Ramos (cell line): ENCODE measurements around the gene PAK4.

Experiments
- in situ Hi-C: fragments of 300-500 bp; cut with MboI; formaldehyde crosslinking; loops from one replicate; pipeline ENCODE4 v1.14.3; 2022; ENCODE audit warnings: low sequenced_read_pairs; ENCODE audit not compliant: unreplicated experiment

The PAK4 gene

GRCh38 chr19:39196860-39197562, 71.4 kb downstream of the PAK4 start, which contains the start of gene NCCRP1:
TSS of gene NCCRP1 (plus strand) at chr19:39196964. CDS start at chr19:39196983, 19 bp downstream.
- in situ Hi-C loops: no loop called here

- in situ Hi-C loops: no loop called here
These were observed 72.2 kb downstream of the PAK4 start for GRCh38 chr19:39197808-39198207.

GRCh38 chr19:39199025-39199424, 73.4 kb downstream of the PAK4 start:
- in situ Hi-C loops: no loop called here

GRCh38 chr19:39200066-39200802, 74.6 kb downstream of the PAK4 start:
- in situ Hi-C loops: loop anchor here (25.0 kb wide), 1 partner anchor 337 kb away; the partner anchor contains the start of genes EID2 and EID2B

- in situ Hi-C loops: loop anchor here (25.0 kb wide), 1 partner anchor 337 kb away; the partner anchor contains the start of genes EID2 and EID2B
These were observed 75.2 kb downstream of the PAK4 start for GRCh38 chr19:39200803-39201115.

- in situ Hi-C loops: loop anchor here (25.0 kb wide), 1 partner anchor 334 kb away; the partner anchor contains the start of genes EID2 and EID2B
These were observed 77.4 kb downstream of the PAK4 start for GRCh38 chr19:39202998-39203355.

GRCh38 chr19:39203372-39204341, 78.1 kb downstream of the PAK4 start, which contains the start of gene SYCN:
TSS of gene SYCN (minus strand) at chr19:39204263. CDS start at chr19:39204254, 9 bp downstream.
- in situ Hi-C loops: loop anchor here (25.0 kb wide), 1 partner anchor 334 kb away; the partner anchor contains the start of genes EID2 and EID2B

- in situ Hi-C loops: loop anchor here (25.0 kb wide), 1 partner anchor 332 kb away; the partner anchor contains the start of genes EID2 and EID2B
These were observed 79.8 kb downstream of the PAK4 start for GRCh38 chr19:39205449-39205764.

GRCh38 chr19:39206122-39206521, 80.5 kb downstream of the PAK4 start:
- in situ Hi-C loops: loop anchor here (25.0 kb wide), 1 partner anchor 331 kb away; the partner anchor contains the start of genes EID2 and EID2B

GRCh38 chr19:39207293-39207836, 81.8 kb downstream of the PAK4 start:
- in situ Hi-C loops: loop anchor here (25.0 kb wide), 1 partner anchor 330 kb away; the partner anchor contains the start of genes EID2 and EID2B

- in situ Hi-C loops: loop anchor here (25.0 kb wide), 1 partner anchor 329 kb away; the partner anchor contains the start of genes EID2 and EID2B
These were observed 82.7 kb downstream of the PAK4 start for GRCh38 chr19:39208175-39208795.

- in situ Hi-C loops: loop anchor here (25.0 kb wide), 1 partner anchor 328 kb away; the partner anchor contains the start of genes EID2 and EID2B
These were observed 83.6 kb downstream of the PAK4 start for GRCh38 chr19:39209196-39209595.

- in situ Hi-C loops: loop anchor here (10.0 to 25.0 kb wide), 2 partner anchors 113 to 325 kb away; partner anchors contain the start of genes EID2, EID2B and LRFN1
These were observed 86.3 kb downstream of the PAK4 start for GRCh38 chr19:39211731-39212374.

GRCh38 chr19:39212375-39212742, 86.8 kb downstream of the PAK4 start:
- in situ Hi-C loops: loop anchor here (10.0 to 25.0 kb wide), 2 partner anchors 112 to 325 kb away; partner anchors contain the start of genes EID2, EID2B and LRFN1

- in situ Hi-C loops: loop anchor here (10.0 to 25.0 kb wide), 2 partner anchors 109 to 322 kb away; partner anchors contain the start of genes EID2, EID2B and LRFN1
These were observed 89.7 kb downstream of the PAK4 start for GRCh38 chr19:39215323-39215722.

- in situ Hi-C loops: loop anchor here (10.0 to 25.0 kb wide), 2 partner anchors 108 to 320 kb away; partner anchors contain the start of genes EID2, EID2B and LRFN1
These were observed 91.5 kb downstream of the PAK4 start for GRCh38 chr19:39217094-39217493.

GRCh38 chr19:39218230-39219007, 92.8 kb downstream of the PAK4 start:
- in situ Hi-C loops: loop anchor here (10.0 to 25.0 kb wide), 2 partner anchors 106 to 319 kb away; partner anchors contain the start of genes EID2, EID2B and LRFN1
